Esophagus (tissue), 2 donors: Measurements from ENCODE around the gene CACNA2D3. TPM values are rescaled to one million over a fixed set of nuclear protein-coding genes. Genes with fewer than 3 reads are reported as not detected.

Experiments
- H3K27ac ChIP-seq, 2 donors: one replicate each; pipeline ENCODE4 v1.5.1; 2013; ENCODE audit warnings: low read depth in 2 of 2, mild to moderate bottlenecking in 2 of 2, inconsistent platforms in 1 of 2, low read length in 1 of 2, moderate library complexity in 1 of 2
- H3K27me3 ChIP-seq, 2 donors: one replicate each; pipeline ENCODE4 v1.6.1; 2013; ENCODE audit warnings: low read length in 2 of 2, control low read depth in 1 of 2, mild to moderate bottlenecking in 1 of 2; ENCODE audit not compliant: insufficient read depth in 2 of 2, control insufficient read depth in 1 of 2
- H3K36me3 ChIP-seq, 2 donors: one replicate each; pipeline ENCODE4 v1.6.1; 2013; ENCODE audit warnings: low read length in 1 of 2; ENCODE audit not compliant: control insufficient read depth in 2 of 2, insufficient read depth in 2 of 2
- H3K4me1 ChIP-seq, 2 donors: one replicate each; pipeline ENCODE4 v1.6.1; 2013; ENCODE audit warnings: low read length in 1 of 2; ENCODE audit not compliant: control insufficient read depth in 2 of 2, insufficient read depth in 2 of 2
- H3K4me3 ChIP-seq, 2 donors: one replicate each; pipeline ENCODE4 v1.5.1; 2013; ENCODE audit warnings: low read length in 2 of 2, mild to moderate bottlenecking in 2 of 2, low read depth in 1 of 2, moderate library complexity in 1 of 2
- H3K9me3 ChIP-seq, 2 donors: one replicate each; pipeline ENCODE4 v1.6.1; 2013; ENCODE audit warnings: mild to moderate bottlenecking in 2 of 2, low read depth in 1 of 2, low read length in 1 of 2, moderate library complexity in 1 of 2; ENCODE audit not compliant: control insufficient read depth in 2 of 2, insufficient read depth in 1 of 2
- WGBS, 2 donors: extraction: QIAGEN DNeasy Blood & Tissue Kit; methylation state at CpG; one replicate each; pipeline ENCODE4 v1.1.7; 2013; 5-methylcytosine and 5-hydroxymethylcytosine counted together
- polyA plus RNA-seq, 2 donors: library from polyadenylated mRNA; stranded (reverse); fragments of 200-250 nt; gene quantifications; one replicate each; pipeline ENCODE4 v1.2.3, GENCODE V29; 2013
- donor health status: healthy with polysubstance abuse.
- donor health status: Bipolar disorder and iron deficiency.

CACNA2D3 gene
- polyA plus RNA-seq, 2 donors, result 1.7 to 1.8 TPM

- Histone ChIP-seq H3K36me3 (no peaks in the 10 kb centered on the region), H3K4me1 (no peaks in the 10 kb centered on the region), H3K4me3 (no peak overlapping the region), H3K27me3 (no peaks in the 10 kb centered on the region), H3K9me3 (no peaks in the 10 kb centered on the region), H3K27ac (no peak overlapping the region)
- WGBS, 2 donors, result 86 to 91% methylated on average over 3 of the region's 3 CpGs
Observed at GRCh38 chr3:54706738-54707137, 584.4 kb downstream of the CACNA2D3 start.

GRCh38 chr3:54709785-54710184 lies 587.4 kb downstream of the CACNA2D3 start:
- WGBS, 2 donors, result 89 to 94% methylated on average over 3 of the region's 3 CpGs
- Histone ChIP-seq H3K36me3 (no peaks in the 10 kb centered on the region), H3K4me1 (no peaks in the 10 kb centered on the region), H3K27me3 (no peaks in the 10 kb centered on the region), H3K27ac (no peak overlapping the region), H3K9me3 (no peaks in the 10 kb centered on the region), H3K4me3 (no peak overlapping the region)

- 73 to 86% methylated on average over 5 of the region's 5 CpGs for WGBS, 2 donors
- no peaks in the 10 kb centered on the region for H3K27me3 ChIP-seq
- H3K4me3 ChIP-seq, result no peak overlapping the region
- H3K36me3 ChIP-seq, result no peaks in the 10 kb centered on the region
- H3K4me1 ChIP-seq, result no peaks in the 10 kb centered on the region
- H3K27ac ChIP-seq, result no peak overlapping the region
- H3K9me3 ChIP-seq, result no peaks in the 10 kb centered on the region
Observed at GRCh38 chr3:54710954-54711353, 588.6 kb downstream of the CACNA2D3 start.

- H3K4me3 ChIP-seq, result no peak overlapping the region
- H3K27ac ChIP-seq, result no peak overlapping the region
- 65 to 71% methylated on average over 5 of the region's 5 CpGs for WGBS, 2 donors
- no peaks in the 10 kb centered on the region for H3K27me3 ChIP-seq
- no peaks in the 10 kb centered on the region for H3K36me3 ChIP-seq
- H3K4me1 ChIP-seq, result no peaks in the 10 kb centered on the region
- peaks cover 0 to 3% of the 10 kb centered on the region in 2 donors for H3K9me3 ChIP-seq
Observed at GRCh38 chr3:54712539-54712938, 590.2 kb downstream of the CACNA2D3 start.

- Histone ChIP-seq H3K27ac (no peak overlapping the region), H3K9me3 (peaks cover 0 to 4% of the 10 kb centered on the region in 2 donors), H3K4me1 (no peaks in the 10 kb centered on the region), H3K36me3 (no peaks in the 10 kb centered on the region), H3K4me3 (no peak overlapping the region), H3K27me3 (no peaks in the 10 kb centered on the region)
- 53 to 60% methylated on average over 1 of the region's 1 CpG for WGBS, 2 donors
Observed at GRCh38 chr3:54713031-54713430, 590.7 kb downstream of the CACNA2D3 start.

- no peak overlapping the region for H3K27ac ChIP-seq
- no peak overlapping the region for H3K4me3 ChIP-seq
- no peaks in the 10 kb centered on the region for H3K4me1 ChIP-seq
- H3K36me3 ChIP-seq, result no peaks in the 10 kb centered on the region
- peaks cover 0 to 4% of the 10 kb centered on the region in 2 donors for H3K9me3 ChIP-seq
- 63 to 70% methylated on average over 3 of the region's 3 CpGs for WGBS, 2 donors
- H3K27me3 ChIP-seq, result no peaks in the 10 kb centered on the region
Observed at GRCh38 chr3:54713455-54713854, 591.1 kb downstream of the CACNA2D3 start.

- WGBS, 2 donors, result 90 to 93% methylated on average over 5 of the region's 5 CpGs
- Histone ChIP-seq H3K4me1 (no peaks in the 10 kb centered on the region), H3K9me3 (peaks cover 0 to 4% of the 10 kb centered on the region in 2 donors), H3K27me3 (no peaks in the 10 kb centered on the region), H3K4me3 (no peak overlapping the region), H3K27ac (no peak overlapping the region), H3K36me3 (no peaks in the 10 kb centered on the region)
Observed at GRCh38 chr3:54714035-54714434, 591.7 kb downstream of the CACNA2D3 start.

- no peaks in the 10 kb centered on the region for H3K36me3 ChIP-seq
- H3K27ac ChIP-seq, result no peak overlapping the region
- no peaks in the 10 kb centered on the region for H3K27me3 ChIP-seq
- whole genome bisulfite sequencing, 2 donors, result 95 to 96% methylated on average over 18 of the region's 18 CpGs
- H3K4me1 ChIP-seq, result no peaks in the 10 kb centered on the region
- peaks cover 0 to 4% of the 10 kb centered on the region in 2 donors for H3K9me3 ChIP-seq
- H3K4me3 ChIP-seq, result no peak overlapping the region
Observed at GRCh38 chr3:54717506-54717905, 595.2 kb downstream of the CACNA2D3 start.

GRCh38 chr3:54719914-54720313 lies 597.6 kb downstream of the CACNA2D3 start:
- Histone ChIP-seq H3K27me3 (no peaks in the 10 kb centered on the region), H3K4me1 (no peaks in the 10 kb centered on the region), H3K36me3 (no peaks in the 10 kb centered on the region), H3K9me3 (peaks cover 0 to 4% of the 10 kb centered on the region in 2 donors), H3K27ac (no peak overlapping the region), H3K4me3 (no peak overlapping the region)
- WGBS, 2 donors, result 88 to 92% methylated on average over 1 of the region's 1 CpG

GRCh38 chr3:54720604-54721003 lies 598.3 kb downstream of the CACNA2D3 start:
- WGBS, 2 donors, result 90 to 98% methylated on average over 1 of the region's 1 CpG
- H3K36me3 ChIP-seq, result no peaks in the 10 kb centered on the region
- H3K4me1 ChIP-seq, result no peaks in the 10 kb centered on the region
- no peak overlapping the region for H3K27ac ChIP-seq
- H3K27me3 ChIP-seq, result no peaks in the 10 kb centered on the region
- H3K4me3 ChIP-seq, result no peak overlapping the region
- H3K9me3 ChIP-seq, result peaks cover 0 to 4% of the 10 kb centered on the region in 2 donors
